ENCODE data around the gene POLA2. TPM values are rescaled to one million over a fixed set of nuclear protein-coding genes. Genes with fewer than 3 reads are reported as not detected.

POLA2 gene
- total and polyA plus RNA-seq, 7 donors: 3.6 to 13.4 (median 4.9) TPM

DNA sequence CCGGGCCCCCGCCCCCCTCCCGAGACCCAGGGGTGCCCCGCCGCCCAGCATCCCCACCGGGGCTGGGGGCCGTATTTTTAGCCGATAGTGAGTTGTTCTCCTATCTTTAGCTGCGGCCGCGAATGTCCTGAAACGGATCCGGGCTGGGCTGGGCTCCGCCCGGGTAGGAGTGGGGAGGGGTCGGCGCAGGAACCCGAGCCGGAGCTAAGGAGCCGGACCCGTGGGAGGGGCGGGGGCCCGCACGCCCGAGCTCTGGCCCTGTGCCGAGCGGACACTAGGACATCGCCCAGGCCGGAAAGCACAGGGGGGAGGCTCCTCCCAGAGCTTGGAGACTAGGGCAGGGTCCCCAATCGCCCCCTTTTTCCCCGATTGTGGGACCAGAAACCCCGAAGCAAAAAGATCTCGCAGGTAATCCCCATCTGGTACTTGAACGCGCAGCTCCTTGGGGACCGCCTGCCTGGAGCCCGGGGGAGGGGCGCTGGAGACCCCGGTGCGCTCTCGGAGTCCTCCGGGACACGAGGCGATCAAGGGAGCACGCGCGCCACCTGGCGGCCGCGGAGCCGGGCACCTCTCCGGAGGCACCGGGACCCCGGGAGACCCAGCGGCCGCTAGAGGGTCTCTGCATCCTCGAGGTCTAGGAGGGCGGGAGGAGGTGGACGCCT, 53.6 kb downstream of the POLA2 start:
- no peaks in the 10 kb centered on the region for H3K27me3 ChIP-seq
- H3K4me1 ChIP-seq: peaks cover 0 to 78% (median 63%) of the 10 kb centered on the region in 4 donors
- H3K9me3 ChIP-seq: no peaks in the 10 kb centered on the region
- H3K36me3 ChIP-seq: peaks cover 0 to 5% (median under 1%) of the 10 kb centered on the region in 4 donors
- peak; percentile 92 for DNase-seq
- peak overlapping the region; percentile 95 to 98 (median 98) for H3K27ac ChIP-seq
- intact Hi-C loops (cut with DNase I): loop anchor here (1.0 kb wide), 1 partner anchor 40 kb away; no protein-coding TSS in a partner anchor
- 0 to 1% methylated on average over 59 of the region's 59 CpGs for WGBS, 2 donors
- H3K4me3 ChIP-seq: peak overlapping the region; percentile 78 to 94 (median 82)
- TF ChIP-seq, protein P1, sequence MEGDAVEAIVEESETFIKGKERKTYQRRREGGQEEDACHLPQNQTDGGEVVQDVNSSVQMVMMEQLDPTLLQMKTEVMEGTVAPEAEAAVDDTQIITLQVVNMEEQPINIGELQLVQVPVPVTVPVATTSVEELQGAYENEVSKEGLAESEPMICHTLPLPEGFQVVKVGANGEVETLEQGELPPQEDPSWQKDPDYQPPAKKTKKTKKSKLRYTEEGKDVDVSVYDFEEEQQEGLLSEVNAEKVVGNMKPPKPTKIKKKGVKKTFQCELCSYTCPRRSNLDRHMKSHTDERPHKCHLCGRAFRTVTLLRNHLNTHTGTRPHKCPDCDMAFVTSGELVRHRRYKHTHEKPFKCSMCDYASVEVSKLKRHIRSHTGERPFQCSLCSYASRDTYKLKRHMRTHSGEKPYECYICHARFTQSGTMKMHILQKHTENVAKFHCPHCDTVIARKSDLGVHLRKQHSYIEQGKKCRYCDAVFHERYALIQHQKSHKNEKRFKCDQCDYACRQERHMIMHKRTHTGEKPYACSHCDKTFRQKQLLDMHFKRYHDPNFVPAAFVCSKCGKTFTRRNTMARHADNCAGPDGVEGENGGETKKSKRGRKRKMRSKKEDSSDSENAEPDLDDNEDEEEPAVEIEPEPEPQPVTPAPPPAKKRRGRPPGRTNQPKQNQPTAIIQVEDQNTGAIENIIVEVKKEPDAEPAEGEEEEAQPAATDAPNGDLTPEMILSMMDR (IDR thresholded peaks at IDR 0.05): peak; percentile 95 to 99 (median 96)
- TF ChIP-seq POLR2AphosphoS5 (IDR thresholded peaks at IDR 0.05): peak in 2 of 4 donors; percentile 4 to 29
- no peak for TF ChIP-seq EP300 (IDR thresholded peaks at IDR 0.05)

- Histone ChIP-seq H3K4me1 (peaks cover 0 to 78% (median 61%) of the 10 kb centered on the region in 4 donors), H3K9me3 (no peaks in the 10 kb centered on the region), H3K27ac (peak overlapping the region; percentile 95 to 98 (median 98)), H3K4me3 (peak overlapping the region; percentile 78 to 94 (median 82)), H3K27me3 (no peaks in the 10 kb centered on the region), H3K36me3 (peaks cover 1 to 10% (median 4%) of the 10 kb centered on the region in 4 donors)
- WGBS, 2 donors: 5 to 22% methylated on average over 8 of the region's 8 CpGs
- intact Hi-C loops (cut with DNase I): loop anchor here (1.0 kb wide), 1 partner anchor 41 kb away; no protein-coding TSS in a partner anchor
- TF ChIP-seq, protein P1 (IDR thresholded peaks at IDR 0.05): peak in 1 of 4 experiments; percentile 39
- no peak for TF ChIP-seq EP300 (IDR thresholded peaks at IDR 0.05)
- DNase-seq: no peak
These were observed 54.1 kb downstream of the POLA2 start for GRCh38 chr11:65315866-65316226.

GRCh38 chr11:65316227-65317024, 54.7 kb downstream of the POLA2 start:
- no peaks in the 10 kb centered on the region for H3K27me3 ChIP-seq
- H3K36me3 ChIP-seq: peaks cover 7 to 16% (median 9%) of the 10 kb centered on the region in 4 donors
- peak; percentile 89 for DNase-seq
- H3K4me3 ChIP-seq: peak overlapping the region; percentile 78 to 94 (median 82)
- H3K9me3 ChIP-seq: no peaks in the 10 kb centered on the region
- intact Hi-C loops (cut with DNase I): no loop called here
- 23 to 55% methylated on average over 20 of the region's 20 CpGs for WGBS, 2 donors
- TF ChIP-seq, protein P1 (IDR thresholded peaks at IDR 0.05): no peak
- TF ChIP-seq EP300 (IDR thresholded peaks at IDR 0.05): no peak
- TF ChIP-seq POLR2AphosphoS5 (IDR thresholded peaks at IDR 0.05): peak in 3 of 4 donors; percentile 13 to 38 (median 22)
- TF ChIP-seq POLR2A (IDR thresholded peaks at IDR 0.05): no peak
- peak overlapping the region; percentile 95 to 98 (median 98) for H3K27ac ChIP-seq
- peaks cover 0 to 76% (median 61%) of the 10 kb centered on the region in 4 donors for H3K4me1 ChIP-seq

DNA sequence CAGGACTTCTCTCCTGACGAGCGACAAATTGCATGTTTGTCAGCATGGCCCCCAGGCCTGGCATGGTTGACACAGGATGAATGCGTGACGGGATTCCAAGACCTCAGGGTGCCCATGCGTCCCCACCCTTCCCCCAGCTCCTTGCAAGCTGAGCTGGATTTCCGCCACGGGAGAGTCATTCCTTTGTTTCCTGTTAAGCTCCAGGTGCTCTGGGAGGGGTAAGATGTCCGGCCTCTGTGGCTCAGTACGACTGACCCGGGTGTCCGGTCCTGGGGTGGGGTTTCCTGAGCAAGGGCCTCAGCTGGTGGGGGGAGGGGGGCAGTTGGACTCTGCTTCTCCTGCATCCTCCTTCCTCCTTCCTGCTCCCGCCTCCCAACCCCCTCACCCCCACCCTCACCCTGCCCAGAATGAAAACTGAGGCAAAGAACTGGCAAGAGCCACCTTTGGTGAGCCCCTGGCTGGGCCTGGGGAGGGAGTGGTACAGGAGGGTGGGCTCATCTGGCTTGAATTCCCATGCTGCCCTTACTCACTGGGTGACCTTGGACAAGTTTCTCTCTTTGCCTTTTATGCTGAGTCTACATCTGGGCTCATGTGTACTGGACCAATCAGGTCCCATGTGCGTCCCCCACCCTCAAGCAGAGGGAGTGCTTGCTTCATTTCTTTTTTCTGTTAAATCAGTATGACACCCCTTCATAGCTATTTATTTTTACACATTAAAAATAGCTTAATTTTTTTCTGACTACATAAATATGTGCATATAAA, 55.4 kb downstream of the POLA2 start:
- Histone ChIP-seq H3K4me1 (peaks cover 0 to 76% (median 63%) of the 10 kb centered on the region in 4 donors), H3K9me3 (no peaks in the 10 kb centered on the region), H3K27ac (peak overlapping the region; percentile 95 to 98 (median 98)), H3K27me3 (no peaks in the 10 kb centered on the region), H3K4me3 (peak overlapping the region; percentile 11 to 94 (median 82)), H3K36me3 (peaks cover 14 to 24% (median 17%) of the 10 kb centered on the region in 4 donors)
- intact Hi-C loops (cut with DNase I): no loop called here
- TF ChIP-seq POLR2AphosphoS5 (IDR thresholded peaks at IDR 0.05): peak in 1 of 4 donors; percentile 28
- TF ChIP-seq POLR2A (IDR thresholded peaks at IDR 0.05): no peak
- 11 to 48% methylated on average over 13 of the region's 13 CpGs for WGBS, 2 donors
- DNase-seq: peak; percentile 90

All from sigmoid colon (tissue), 7 donors.